GM04504 (cell line): Measurements from ENCODE around the gene PLA2G5.

Experiments used
- DNase-seq: peaks from one replicate; pipeline ENCODE4 v3.0.0-alpha.2; 2012; ENCODE audit warnings: low read depth

PLA2G5 gene

GRCh38 chr1:20068722-20069121 lies 1.3 kb upstream of the PLA2G5 start:
- DNase-seq: no peak

- DNase-seq: no peak
Observed at GRCh38 chr1:20070357-20070756, 363 bp downstream of the PLA2G5 start.

- no peak for DNase-seq
Observed at GRCh38 chr1:20071416-20071815, 1.4 kb downstream of the PLA2G5 start.

- no peak for DNase-seq
Observed at GRCh38 chr1:20072771-20073170, 2.8 kb downstream of the PLA2G5 start.

GRCh38 chr1:20073256-20073655 lies 3.3 kb downstream of the PLA2G5 start:
- DNase-seq: no peak

- no peak for DNase-seq
Observed at GRCh38 chr1:20074055-20074724, 4.2 kb downstream of the PLA2G5 start.

GRCh38 chr1:20074725-20075171 lies 4.8 kb downstream of the PLA2G5 start:
- no peak for DNase-seq

- no peak for DNase-seq
Observed at GRCh38 chr1:20075345-20075744, 5.4 kb downstream of the PLA2G5 start.

- no peak for DNase-seq
Observed at GRCh38 chr1:20076223-20076622, 6.2 kb downstream of the PLA2G5 start.

GRCh38 chr1:20076710-20077461 lies 6.9 kb downstream of the PLA2G5 start:
- no peak for DNase-seq

- no peak for DNase-seq
Observed at GRCh38 chr1:20078171-20078651, 8.2 kb downstream of the PLA2G5 start.

GRCh38 chr1:20078711-20079110 lies 8.7 kb downstream of the PLA2G5 start:
- DNase-seq: no peak

GRCh38 chr1:20079661-20080305 lies 9.8 kb downstream of the PLA2G5 start:
- DNase-seq: no peak

- no peak for DNase-seq
Observed at GRCh38 chr1:20080441-20081352, 10.7 kb downstream of the PLA2G5 start.

- DNase-seq: no peak
Observed at GRCh38 chr1:20081353-20081810, 11.4 kb downstream of the PLA2G5 start.

- DNase-seq: no peak
Observed at GRCh38 chr1:20082772-20083171, 12.8 kb downstream of the PLA2G5 start.

GRCh38 chr1:20083178-20083944 lies 13.4 kb downstream of the PLA2G5 start:
- no peak for DNase-seq

- DNase-seq: no peak
Observed at GRCh38 chr1:20086800-20087199, 16.8 kb downstream of the PLA2G5 start.

GRCh38 chr1:20087668-20088067 lies 17.7 kb downstream of the PLA2G5 start:
- DNase-seq: no peak

GRCh38 chr1:20089328-20090077 lies 19.5 kb downstream of the PLA2G5 start:
- no peak for DNase-seq
